Activated B cell treated with CpG ODN at 0.5 μM for 24 hours (primary cell): ENCODE results near the gene PDPN. TPM values are rescaled to one million over a fixed set of nuclear protein-coding genes. Genes with fewer than 3 reads are reported as not detected.

Experiments used
- ATAC-seq: fragments of 200-7000 bp; cut with Tn5 transposase; one replicate; pipeline ENCODE4 v1.10.0; 2021; ENCODE audit warnings: low read depth, mild to moderate bottlenecking, moderate library complexity
- CTCF ChIA-PET: fragments of 350-600 bp; sonication (Branson Sonifier 250); formaldehyde crosslinking; loops from one replicate; lab custom pipeline; 2021; ENCODE audit warnings: antibody characterized with exemption; lab: Charles Lee
- POLR2A ChIA-PET: fragments of 350-600 bp; sonication (Branson Sonifier 250); formaldehyde crosslinking; loops from one replicate; lab custom pipeline; 2021; ENCODE audit warnings: antibody characterized with exemption; lab: Charles Lee
- DNase-seq: peaks from one replicate; pipeline ENCODE4 v3.0.0; 2022
- H3K27ac Mint-ChIP-seq: one replicate; pipeline ENCODE4 v1.8.0; 2020; ENCODE audit warnings: mixed read lengths
- H3K27me3 Mint-ChIP-seq: one replicate; pipeline ENCODE4 v1.8.0; 2021; ENCODE audit warnings: mixed read lengths
- H3K36me3 Mint-ChIP-seq: one replicate; pipeline ENCODE4 v1.8.0; 2021; ENCODE audit warnings: low read depth, mixed read lengths
- H3K4me1 Mint-ChIP-seq: one replicate; pipeline ENCODE4 v1.8.0; 2021; ENCODE audit warnings: mixed read lengths
- H3K4me3 Mint-ChIP-seq: one replicate; pipeline ENCODE4 v1.8.0; 2020; ENCODE audit warnings: mild to moderate bottlenecking, mixed read lengths
- H3K9me3 Mint-ChIP-seq: one replicate; pipeline ENCODE4 v1.8.0; 2020; ENCODE audit warnings: mixed read lengths
- CTCF ChIP-seq: fragments of 200-600 bp; IDR thresholded peaks from one replicate; pipeline ENCODE4 v1.8.0; 2022; ENCODE audit warnings: antibody characterized with exemption, mild to moderate bottlenecking
- intact Hi-C: fragments of 100-400 bp; cut with micrococcal nuclease; formaldehyde crosslinking; loops from one replicate; pipeline ENCODE4 v1.15.1; 2024
- total RNA-seq: library from RNA; stranded (reverse); gene quantifications from 2 replicates; pipeline ENCODE4 v1.2.3, GENCODE V29; 2022

The PDPN gene
- total RNA-seq: not detected in 2 replicates

- H3K27me3 Mint-ChIP-seq: peaks cover 69% of the 10 kb centered on the region
- H3K36me3 Mint-ChIP-seq: no peaks in the 10 kb centered on the region
- ChIA-PET CTCF (no interaction called here), POLR2A (no interaction called here)
- H3K9me3 Mint-ChIP-seq: peaks cover 2% of the 10 kb centered on the region
- no peak for TF ChIP-seq CTCF
- H3K4me3 Mint-ChIP-seq: no peak within 1 kb of the TSS
- no peak within 1 kb of the TSS for H3K27ac Mint-ChIP-seq
- no peaks in the 10 kb centered on the region for H3K4me1 Mint-ChIP-seq
- no peak for ATAC-seq
- intact Hi-C loops: no loop called here
- DNase-seq: no peak
These were observed at the start of gene PDPN for GRCh38 chr1:13583595-13583965. PDPN (plus strand) TSS chr1:13583832; CDS start chr1:13584034, 202 bp downstream.

GRCh38 chr1:13535227-13535626, 48.4 kb upstream of the PDPN start:
- no peak for ATAC-seq
- no peak for DNase-seq
- Mint-ChIP-seq H3K27me3 (peaks cover 3% of the 10 kb centered on the region), H3K27ac (no peak overlapping the region), H3K36me3 (no peaks in the 10 kb centered on the region), H3K4me1 (no peaks in the 10 kb centered on the region), H3K9me3 (no peaks in the 10 kb centered on the region), H3K4me3 (no peak overlapping the region)
- ChIA-PET POLR2A (no interaction called here), CTCF (no interaction called here)
- intact Hi-C loops: no loop called here
- no peak for TF ChIP-seq CTCF

GRCh38 chr1:13536571-13536970, 47.1 kb upstream of the PDPN start:
- intact Hi-C loops: no loop called here
- no peak for DNase-seq
- Mint-ChIP-seq H3K4me3 (no peak overlapping the region), H3K27me3 (peaks cover 3% of the 10 kb centered on the region), H3K4me1 (no peaks in the 10 kb centered on the region), H3K9me3 (no peaks in the 10 kb centered on the region), H3K36me3 (no peaks in the 10 kb centered on the region), H3K27ac (no peak overlapping the region)
- ATAC-seq: no peak
- ChIA-PET POLR2A (no interaction called here), CTCF (no interaction called here)
- no peak for TF ChIP-seq CTCF

- CTCF ChIA-PET: no interaction called here
- no peak overlapping the region for H3K4me3 Mint-ChIP-seq
- TF ChIP-seq CTCF: no peak
- DNase-seq (no peak), ATAC-seq (no peak)
- no peak overlapping the region for H3K27ac Mint-ChIP-seq
- intact Hi-C loops: no loop called here
- no peaks in the 10 kb centered on the region for H3K4me1 Mint-ChIP-seq
- H3K9me3 Mint-ChIP-seq: no peaks in the 10 kb centered on the region
- no peaks in the 10 kb centered on the region for H3K36me3 Mint-ChIP-seq
- H3K27me3 Mint-ChIP-seq: peaks cover 3% of the 10 kb centered on the region
- POLR2A ChIA-PET: no interaction called here
These were observed 44.8 kb upstream of the PDPN start for GRCh38 chr1:13538832-13539231.

GRCh38 chr1:13539683-13540082, 43.9 kb upstream of the PDPN start:
- no peak for DNase-seq
- no peak for TF ChIP-seq CTCF
- no peak overlapping the region for H3K27ac Mint-ChIP-seq
- no peaks in the 10 kb centered on the region for H3K4me1 Mint-ChIP-seq
- H3K9me3 Mint-ChIP-seq: no peaks in the 10 kb centered on the region
- ATAC-seq: no peak
- peaks cover 3% of the 10 kb centered on the region for H3K27me3 Mint-ChIP-seq
- H3K4me3 Mint-ChIP-seq: no peak overlapping the region
- ChIA-PET CTCF (no interaction called here), POLR2A (no interaction called here)
- intact Hi-C loops: no loop called here
- H3K36me3 Mint-ChIP-seq: no peaks in the 10 kb centered on the region
